ENCODE data around the gene PLXNA2. TPM values are rescaled to one million over a fixed set of nuclear protein-coding genes. Genes with fewer than 3 reads are reported as not detected.

The PLXNA2 gene
- total and polyA plus RNA-seq, 2 of the 4 experiments (the other 2 are of a cell fraction): 0.72 to 1.1 TPM

DNA sequence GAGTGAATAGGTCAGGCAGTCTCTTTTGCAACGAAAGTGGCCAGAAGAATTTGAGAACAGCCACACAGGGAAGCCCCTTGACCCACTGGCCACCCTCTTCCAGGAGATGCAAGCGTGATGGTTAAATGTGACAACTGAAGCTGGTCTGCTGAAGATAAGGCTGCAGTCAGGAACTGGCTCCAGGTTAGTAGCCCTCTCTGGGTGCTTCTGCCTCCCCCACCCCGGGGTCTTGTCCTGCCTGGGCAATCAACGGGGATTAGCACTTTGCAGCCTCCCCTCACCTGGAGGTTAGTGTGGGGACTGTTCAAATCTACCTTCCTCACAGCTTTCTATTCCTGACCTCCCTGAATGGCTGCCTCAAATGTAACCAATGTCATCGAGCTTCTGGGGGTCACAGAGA, 125.9 kb downstream of the PLXNA2 start:
- H3K4ac ChIP-seq (ENCODE audit: low read depth, low read length): no peak overlapping the region
- WGBS, 2 experiments (ENCODE audit: extremely low coverage in 2 of 2, insufficient read length in 1 of 2): 0% methylated on average over 1 of the region's 5 CpGs; no CpG with 5 or more reads in 1 of the 2 experiments
- dilution Hi-C loops (cut with HindIII; ENCODE audit: low sequenced_read_pairs, unreplicated experiment): no loop called here
- H4K8ac ChIP-seq (ENCODE audit: low read depth in 2 of 2, low read length in 2 of 2): no peak overlapping the region
- H2BK20ac ChIP-seq (ENCODE audit: low read depth, low read length): no peak overlapping the region
- H2AFZ ChIP-seq (replicated peaks; ENCODE audit: low read length, poor library complexity): no peak overlapping the region
- H3K79me1 ChIP-seq (ENCODE audit: low read depth in 1 of 2, low read length in 2 of 2): no peaks in the 10 kb centered on the region; a peak in 1 of 4 replicates
- DNase-seq (no peak), ATAC-seq (ENCODE audit: low read depth) (no peak)
- intact Hi-C loops (cut with micrococcal nuclease): no loop called here
- H2BK15ac ChIP-seq (ENCODE audit: low read depth, low read length): no peak overlapping the region
- POLR2A ChIA-PET (ENCODE audit: unreplicated experiment): no interaction called here
- H2AK5ac ChIP-seq (ENCODE audit: low read depth, low read length): no peak overlapping the region
- CTCF ChIA-PET: interaction anchor here (1.1 kb wide), 1 partner anchor 120 kb away, joined by 3 read pairs; no protein-coding TSS in a partner anchor
- no peak overlapping the region for H4K91ac ChIP-seq (ENCODE audit: insufficient read depth, low read depth, low read length)
- H4K5ac ChIP-seq (ENCODE audit: low read depth, low read length): no peak overlapping the region
- no peak overlapping the region for H3K4me2 ChIP-seq (ENCODE audit: low read depth, low read length)
- no peak overlapping the region for H3K18ac ChIP-seq (ENCODE audit: low read depth, low read length)
- H3K27ac ChIP-seq (ENCODE audit: insufficient read depth, low read length): no peak overlapping the region
- H4K20me1 ChIP-seq (ENCODE audit: insufficient read depth, low read length): no peaks in the 10 kb centered on the region
- no peak overlapping the region for H3K4me3 ChIP-seq (ENCODE audit: insufficient read depth, low read depth, low read length)
- peaks cover 2% of the 10 kb centered on the region; the same call in 1 of the 2 replicates for H3K9me1 ChIP-seq (ENCODE audit: insufficient read depth, low read length)
- in situ Hi-C loops (cut with MboI; ENCODE audit: low sequenced_read_pairs): no loop called here
- no TSS peak for BruUV-seq (replicated peaks)
- H2BK5ac ChIP-seq (ENCODE audit: low read depth, low read length, poor library complexity, severe bottlenecking): no peak overlapping the region
- TF ChIP-seq FOS (IDR thresholded peaks at IDR 0.05; ENCODE audit: low read depth, low read length): no peak
- TF ChIP-seq SMC3 (IDR thresholded peaks at IDR 0.05; ENCODE audit: low read depth, low read length): no peak
- no peak for TF ChIP-seq BHLHE40 (IDR thresholded peaks at IDR 0.05; ENCODE audit: low read depth, low read length)
- TF ChIP-seq NFE2L2 (IDR thresholded peaks at IDR 0.05; ENCODE audit: low read depth, low read length): no peak
- TF ChIP-seq, protein P1, sequence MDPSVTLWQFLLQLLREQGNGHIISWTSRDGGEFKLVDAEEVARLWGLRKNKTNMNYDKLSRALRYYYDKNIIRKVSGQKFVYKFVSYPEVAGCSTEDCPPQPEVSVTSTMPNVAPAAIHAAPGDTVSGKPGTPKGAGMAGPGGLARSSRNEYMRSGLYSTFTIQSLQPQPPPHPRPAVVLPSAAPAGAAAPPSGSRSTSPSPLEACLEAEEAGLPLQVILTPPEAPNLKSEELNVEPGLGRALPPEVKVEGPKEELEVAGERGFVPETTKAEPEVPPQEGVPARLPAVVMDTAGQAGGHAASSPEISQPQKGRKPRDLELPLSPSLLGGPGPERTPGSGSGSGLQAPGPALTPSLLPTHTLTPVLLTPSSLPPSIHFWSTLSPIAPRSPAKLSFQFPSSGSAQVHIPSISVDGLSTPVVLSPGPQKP (IDR thresholded peaks at IDR 0.05; ENCODE audit: borderline replicate concordance, low read depth, low read length): no peak
- TF ChIP-seq, protein P2, sequence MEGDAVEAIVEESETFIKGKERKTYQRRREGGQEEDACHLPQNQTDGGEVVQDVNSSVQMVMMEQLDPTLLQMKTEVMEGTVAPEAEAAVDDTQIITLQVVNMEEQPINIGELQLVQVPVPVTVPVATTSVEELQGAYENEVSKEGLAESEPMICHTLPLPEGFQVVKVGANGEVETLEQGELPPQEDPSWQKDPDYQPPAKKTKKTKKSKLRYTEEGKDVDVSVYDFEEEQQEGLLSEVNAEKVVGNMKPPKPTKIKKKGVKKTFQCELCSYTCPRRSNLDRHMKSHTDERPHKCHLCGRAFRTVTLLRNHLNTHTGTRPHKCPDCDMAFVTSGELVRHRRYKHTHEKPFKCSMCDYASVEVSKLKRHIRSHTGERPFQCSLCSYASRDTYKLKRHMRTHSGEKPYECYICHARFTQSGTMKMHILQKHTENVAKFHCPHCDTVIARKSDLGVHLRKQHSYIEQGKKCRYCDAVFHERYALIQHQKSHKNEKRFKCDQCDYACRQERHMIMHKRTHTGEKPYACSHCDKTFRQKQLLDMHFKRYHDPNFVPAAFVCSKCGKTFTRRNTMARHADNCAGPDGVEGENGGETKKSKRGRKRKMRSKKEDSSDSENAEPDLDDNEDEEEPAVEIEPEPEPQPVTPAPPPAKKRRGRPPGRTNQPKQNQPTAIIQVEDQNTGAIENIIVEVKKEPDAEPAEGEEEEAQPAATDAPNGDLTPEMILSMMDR (conservative IDR thresholded peaks at IDR 0.05; ENCODE audit: low read depth, low read length): no peak
- no peak for TF ChIP-seq MAFK (IDR thresholded peaks at IDR 0.05; ENCODE audit: low read depth, low read length)
- no peak for TF ChIP-seq CEBPB (IDR thresholded peaks at IDR 0.05; ENCODE audit: low read depth, low read length)
- TF ChIP-seq RCOR1 (IDR thresholded peaks at IDR 0.05; ENCODE audit: insufficient replicate concordance, low read length): no peak
- no peak for TF ChIP-seq MAZ (IDR thresholded peaks at IDR 0.05; ENCODE audit: borderline replicate concordance, low read depth, low read length)
- no peak for TF ChIP-seq POLR2A (IDR thresholded peaks at IDR 0.05; ENCODE audit: low read depth, low read length)
- TF ChIP-seq, protein P3, sequence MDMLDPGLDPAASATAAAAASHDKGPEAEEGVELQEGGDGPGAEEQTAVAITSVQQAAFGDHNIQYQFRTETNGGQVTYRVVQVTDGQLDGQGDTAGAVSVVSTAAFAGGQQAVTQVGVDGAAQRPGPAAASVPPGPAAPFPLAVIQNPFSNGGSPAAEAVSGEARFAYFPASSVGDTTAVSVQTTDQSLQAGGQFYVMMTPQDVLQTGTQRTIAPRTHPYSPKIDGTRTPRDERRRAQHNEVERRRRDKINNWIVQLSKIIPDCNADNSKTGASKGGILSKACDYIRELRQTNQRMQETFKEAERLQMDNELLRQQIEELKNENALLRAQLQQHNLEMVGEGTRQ (IDR thresholded peaks at IDR 0.05; ENCODE audit: low read depth, low read length): no peak
- TF ChIP-seq CHD1 (IDR thresholded peaks at IDR 0.05; ENCODE audit: low read depth, low read length): no peak
- TF ChIP-seq RAD21 (IDR thresholded peaks at IDR 0.05; ENCODE audit: low read length): no peak
- TF ChIP-seq RFX5 (IDR thresholded peaks at IDR 0.05; ENCODE audit: low read depth, low read length): no peak
- no peak for TF ChIP-seq MXI1 (IDR thresholded peaks at IDR 0.05; ENCODE audit: borderline replicate concordance, low read depth, low read length)
- H3K56ac ChIP-seq (ENCODE audit: extremely low read depth, insufficient read depth, low read length): no peak overlapping the region
- no peak overlapping the region for H2AK9ac ChIP-seq (replicated peaks; ENCODE audit: low read depth, low read length, poor library complexity)
- H3K36me3 ChIP-seq (ENCODE audit: control insufficient read depth, insufficient read depth, low read length): no peaks in the 10 kb centered on the region
- no peak overlapping the region for H3K23ac ChIP-seq (ENCODE audit: low read depth, low read length)
- no peaks in the 10 kb centered on the region for H3K27me3 ChIP-seq (ENCODE audit: control insufficient read depth, insufficient read depth, low read length)
- no peak overlapping the region for H3K14ac ChIP-seq (replicated peaks; ENCODE audit: low read depth, low read length)
- no peak overlapping the region for H3K9ac ChIP-seq (ENCODE audit: low read depth, low read length)
- no peaks in the 10 kb centered on the region for H3K4me1 ChIP-seq (ENCODE audit: control insufficient read depth, insufficient read depth, low read length)
- no peak overlapping the region for H2BK120ac ChIP-seq (ENCODE audit: low read depth, low read length)
- no peaks in the 10 kb centered on the region for H3K9me3 ChIP-seq (ENCODE audit: control insufficient read depth, insufficient read depth, low read length)
